ENCODE measurements around the gene IFNL1.
"Not testable (repeated sequence)": the region's sequence is repeated elsewhere in the genome, so short reads cannot be mapped to it uniquely, and the experiment has no call there.

Gene IFNL1

GRCh38 chr19:39296055-39296645 lies at the start of gene IFNL1:
TSS of gene IFNL1 (plus strand) at chr19:39296407. CDS start at chr19:39296422, 15 bp downstream.
- no peak for DNase-seq

- no peak for DNase-seq
These were observed 49.1 kb upstream of the IFNL1 start for GRCh38 chr19:39246951-39247669.

GRCh38 chr19:39247701-39248664 lies 48.2 kb upstream of the IFNL1 start:
- DNase-seq, result no peak

- no peak for DNase-seq
These were observed 47.4 kb upstream of the IFNL1 start, which contains the start of gene IFNL4 for GRCh38 chr19:39248806-39249205. TSS of gene IFNL4 (minus strand) at chr19:39248856.

- no peak for DNase-seq
These were observed 45.1 kb upstream of the IFNL1 start for GRCh38 chr19:39251081-39251480.

- DNase-seq, result no peak
These were observed 44.4 kb upstream of the IFNL1 start for GRCh38 chr19:39251846-39252245.

- DNase-seq, result no peak
These were observed 43.7 kb upstream of the IFNL1 start for GRCh38 chr19:39252458-39252857.

GRCh38 chr19:39253374-39254149 lies 42.6 kb upstream of the IFNL1 start:
- DNase-seq, result no peak

- no peak for DNase-seq
These were observed 41.5 kb upstream of the IFNL1 start for GRCh38 chr19:39254531-39255345.

GRCh38 chr19:39257227-39257626 lies 39.0 kb upstream of the IFNL1 start:
- no peak for DNase-seq

- no peak for DNase-seq
These were observed 34.5 kb upstream of the IFNL1 start for GRCh38 chr19:39261704-39262103.

- no peak for DNase-seq
These were observed 33.7 kb upstream of the IFNL1 start for GRCh38 chr19:39262496-39262895.

GRCh38 chr19:39263912-39264305 lies 32.3 kb upstream of the IFNL1 start:
- DNase-seq, result no peak

GRCh38 chr19:39264306-39265290 lies 31.6 kb upstream of the IFNL1 start:
- DNase-seq, result no peak

- no peak for DNase-seq
These were observed 30.8 kb upstream of the IFNL1 start for GRCh38 chr19:39265321-39265916.

- not testable (repeated sequence) for DNase-seq
These were observed 28.1 kb upstream of the IFNL1 start, which contains the start of gene IFNL2 for GRCh38 chr19:39268085-39268484. TSS of gene IFNL2 (plus strand) at chr19:39268396. CDS start at chr19:39268569, 173 bp downstream.

- not testable (repeated sequence) for DNase-seq
These were observed 27.5 kb upstream of the IFNL1 start for GRCh38 chr19:39268531-39269223.

- not testable (repeated sequence) for DNase-seq
These were observed 26.8 kb upstream of the IFNL1 start for GRCh38 chr19:39269369-39269768.

Data from GOT3 (cell line).